ENCODE measurements around the gene PROB1. TPM values are rescaled to one million over a fixed set of nuclear protein-coding genes. Genes with fewer than 3 reads are reported as not detected.
"Not testable (repeated sequence)": the region's sequence is repeated elsewhere in the genome, so short reads cannot be mapped to it uniquely, and the experiment has no call there.

The PROB1 gene
- polyA plus RNA-seq, 3 donors from 2014 or later: 0.39 to 1.4 TPM; not detected in 1

DNA sequence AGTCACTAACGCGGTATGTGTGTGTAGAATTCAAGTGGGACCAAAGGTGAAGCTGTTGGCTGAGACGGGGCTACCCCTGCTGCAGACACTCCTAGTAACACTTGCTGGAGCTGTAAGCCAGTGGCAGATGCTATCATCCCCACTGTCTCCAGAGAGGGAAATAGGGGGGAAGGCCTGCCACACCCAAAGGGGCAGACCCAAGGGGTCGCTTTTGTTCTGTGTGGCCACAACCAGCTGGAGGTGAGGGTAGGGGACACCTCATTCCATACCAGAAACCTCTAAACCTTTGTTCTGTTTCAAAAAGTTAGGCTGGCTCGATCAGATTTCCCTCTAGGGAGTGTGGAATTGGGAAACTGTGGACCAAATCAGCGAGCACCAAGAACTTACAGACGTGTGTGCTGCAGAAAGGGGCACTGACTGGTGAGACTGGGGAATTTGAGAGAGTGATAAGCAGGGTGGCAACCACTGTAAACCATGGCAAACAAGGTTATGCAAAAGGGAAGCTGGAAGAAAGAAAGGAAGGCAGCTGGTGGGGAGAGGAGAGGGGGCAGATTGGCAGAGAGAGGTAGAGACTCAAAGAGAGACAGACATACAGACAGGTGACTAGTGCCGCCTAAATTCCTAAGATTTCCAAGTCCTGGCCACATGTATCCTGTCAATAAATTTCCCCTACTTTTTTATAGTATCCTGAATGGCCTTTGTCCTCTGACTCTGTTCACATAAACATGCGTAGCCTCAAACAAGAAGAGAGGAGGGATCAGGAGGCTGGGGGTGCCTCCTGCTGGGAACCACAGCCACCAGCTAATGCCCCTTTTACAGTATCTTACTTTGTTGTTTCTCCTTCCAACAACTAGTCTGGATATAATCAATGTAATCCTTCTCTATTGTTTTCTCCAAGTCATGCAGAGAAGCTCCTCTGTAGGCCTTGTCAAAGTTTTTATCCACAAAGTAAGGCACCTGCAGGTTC, 24.6 kb upstream of the PROB1 start:
- H3K27me3 Mint-ChIP-seq (ENCODE audit: low read depth in 3 of 3): no peaks in the 10 kb centered on the region
- peaks cover 4 to 7% of the 10 kb centered on the region in 2 donors for H3K4me1 Mint-ChIP-seq
- H3K4me3 Mint-ChIP-seq: no peak overlapping the region
- H3K27ac Mint-ChIP-seq: peak overlapping the region in 2 of 6 donors; percentile 22 to 58
- H3K9me3 Mint-ChIP-seq: no peaks in the 10 kb centered on the region
- H3K36me3 Mint-ChIP-seq: peaks cover 5 to 31% (median 27%) of the 10 kb centered on the region in 3 donors
- no peak for DNase-seq

- Mint-ChIP-seq H3K4me1 (peaks cover 4 to 7% of the 10 kb centered on the region in 2 donors), H3K36me3 (peaks cover 5 to 29% (median 21%) of the 10 kb centered on the region in 3 donors), H3K27me3 (ENCODE audit: low read depth in 3 of 3) (no peaks in the 10 kb centered on the region), H3K4me3 (no peak overlapping the region), H3K27ac (no peak overlapping the region), H3K9me3 (no peaks in the 10 kb centered on the region)
- DNase-seq: no peak
Measured at GRCh38 chr5:139418793-139419192, 23.9 kb upstream of the PROB1 start.

GRCh38 chr5:139417214-139417613, 22.3 kb upstream of the PROB1 start:
- Mint-ChIP-seq H3K36me3 (peaks cover 2 to 28% (median 19%) of the 10 kb centered on the region in 3 donors), H3K4me1 (peaks cover under 1 to 3% of the 10 kb centered on the region in 2 donors), H3K9me3 (no peaks in the 10 kb centered on the region), H3K27me3 (ENCODE audit: low read depth in 3 of 3) (no peaks in the 10 kb centered on the region), H3K4me3 (no peak overlapping the region), H3K27ac (no peak overlapping the region)
- no peak for DNase-seq

- DNase-seq: no peak
- Mint-ChIP-seq H3K4me3 (no peak overlapping the region), H3K4me1 (no peaks in the 10 kb centered on the region), H3K9me3 (no peaks in the 10 kb centered on the region), H3K27ac (no peak overlapping the region), H3K27me3 (ENCODE audit: low read depth in 3 of 3) (no peaks in the 10 kb centered on the region), H3K36me3 (peaks cover 0 to 26% (median 17%) of the 10 kb centered on the region in 3 donors)
Measured at GRCh38 chr5:139416651-139417050, 21.7 kb upstream of the PROB1 start.

DNA sequence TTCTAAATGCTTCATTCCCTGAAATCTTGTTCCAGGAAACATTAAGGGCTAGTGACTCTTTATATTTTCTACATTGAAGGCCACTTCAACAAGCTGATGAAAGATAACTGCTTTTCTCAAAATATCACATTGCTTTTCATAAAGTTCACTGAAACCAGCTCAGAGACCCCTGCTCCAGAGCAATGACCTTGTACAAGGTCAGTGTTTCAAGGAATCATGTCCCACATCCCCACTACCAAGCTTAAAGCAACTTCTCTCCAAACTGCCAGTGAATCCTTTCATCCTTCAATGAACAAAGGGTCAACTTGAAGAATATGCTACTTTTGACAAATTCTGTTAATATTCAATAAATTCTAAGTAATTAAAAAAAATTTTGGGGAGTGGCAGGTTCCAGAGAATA, 21.0 kb upstream of the PROB1 start:
- H3K36me3 Mint-ChIP-seq: peaks cover 0 to 26% (median 17%) of the 10 kb centered on the region in 3 donors
- H3K27ac Mint-ChIP-seq: no peak overlapping the region
- no peaks in the 10 kb centered on the region for H3K27me3 Mint-ChIP-seq (ENCODE audit: low read depth in 3 of 3)
- H3K4me3 Mint-ChIP-seq: no peak overlapping the region
- no peaks in the 10 kb centered on the region for H3K9me3 Mint-ChIP-seq
- DNase-seq: no peak
- H3K4me1 Mint-ChIP-seq: no peaks in the 10 kb centered on the region

DNA sequence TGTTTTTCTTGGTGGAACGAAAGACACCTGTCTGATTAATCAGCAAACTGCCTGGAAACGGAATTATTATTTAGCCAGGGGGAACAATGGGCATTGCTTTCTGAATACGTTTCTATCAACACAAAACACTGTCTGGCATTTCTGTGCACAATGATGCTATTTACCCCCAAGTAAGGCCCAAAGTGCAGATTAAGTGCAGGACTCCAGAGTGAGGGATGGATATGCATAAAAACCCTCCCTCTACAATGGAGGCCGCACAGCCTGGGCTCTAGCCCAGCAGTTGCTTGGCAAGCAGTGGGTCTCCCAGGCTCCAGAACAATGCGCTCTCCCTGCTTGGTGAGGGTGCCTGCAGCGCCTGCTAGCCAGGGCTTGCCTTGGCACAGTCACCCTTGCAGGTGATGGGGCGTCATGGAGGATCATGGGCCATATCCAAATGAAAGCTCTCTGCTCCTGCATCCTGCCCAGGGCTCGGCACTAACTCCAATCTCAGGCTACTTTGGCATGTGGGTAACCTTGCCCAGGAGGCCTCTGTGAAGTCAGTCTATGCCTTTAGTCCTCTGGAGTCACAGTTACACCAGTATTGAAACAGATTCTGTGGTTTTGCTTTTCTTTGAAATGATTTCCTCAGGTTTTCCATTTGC, 20.4 kb upstream of the PROB1 start:
- Mint-ChIP-seq H3K27me3 (ENCODE audit: low read depth in 3 of 3) (no peaks in the 10 kb centered on the region), H3K9me3 (no peaks in the 10 kb centered on the region), H3K4me3 (no peak overlapping the region), H3K27ac (no peak overlapping the region), H3K36me3 (peaks cover 0 to 26% (median 17%) of the 10 kb centered on the region in 3 donors), H3K4me1 (no peaks in the 10 kb centered on the region)
- DNase-seq: no peak

DNA sequence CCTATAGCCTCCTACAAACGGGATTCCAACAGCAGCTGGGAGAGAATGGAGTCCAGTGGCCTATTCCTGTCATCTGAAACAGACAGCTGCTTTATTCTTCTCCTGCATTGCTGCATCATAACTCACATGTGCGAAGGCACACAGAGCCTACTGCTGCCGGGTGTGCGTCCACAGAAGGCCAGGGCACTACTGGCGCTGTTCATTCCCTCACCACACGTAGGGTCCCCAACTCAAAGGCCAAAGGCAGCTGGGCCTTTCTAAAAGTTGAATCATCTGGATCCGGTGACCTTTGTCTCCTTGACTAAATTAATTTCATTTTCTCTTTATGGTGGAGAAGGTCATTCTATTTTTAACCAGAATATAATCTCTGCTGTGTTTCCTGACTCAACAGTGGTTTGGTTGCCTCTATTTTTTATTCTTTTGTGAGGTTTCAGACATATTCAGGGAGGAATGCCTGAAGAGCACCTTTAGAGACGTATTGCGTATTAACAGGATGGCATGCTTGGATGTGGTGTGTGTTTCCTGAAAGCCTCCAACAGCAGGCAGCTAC, 19.8 kb upstream of the PROB1 start:
- H3K27me3 Mint-ChIP-seq (ENCODE audit: low read depth in 3 of 3): no peaks in the 10 kb centered on the region
- peaks cover 0 to 23% (median 17%) of the 10 kb centered on the region in 3 donors for H3K36me3 Mint-ChIP-seq
- no peaks in the 10 kb centered on the region for H3K9me3 Mint-ChIP-seq
- no peaks in the 10 kb centered on the region for H3K4me1 Mint-ChIP-seq
- no peak for DNase-seq
- H3K27ac Mint-ChIP-seq: no peak overlapping the region
- H3K4me3 Mint-ChIP-seq: no peak overlapping the region

DNA sequence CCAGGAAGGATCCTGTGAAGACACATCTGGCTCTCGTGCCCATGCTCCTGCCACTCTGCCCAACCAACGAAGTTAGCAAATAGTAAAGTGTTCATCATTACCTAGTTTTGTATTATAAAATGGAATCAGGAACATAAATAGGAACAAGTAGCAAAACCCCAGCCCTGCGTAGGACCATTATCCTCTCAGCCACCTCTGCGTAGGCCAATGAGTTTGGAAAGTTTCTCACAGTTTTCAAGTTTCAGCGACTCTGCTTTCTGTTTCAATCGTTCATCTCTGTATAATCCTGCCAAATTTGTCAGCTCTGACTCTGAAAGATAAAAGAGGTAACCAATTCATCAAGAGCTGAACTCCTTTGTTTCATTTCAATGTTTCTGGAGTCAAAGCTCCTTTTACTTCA, 19.1 kb upstream of the PROB1 start:
- Mint-ChIP-seq H3K9me3 (no peaks in the 10 kb centered on the region), H3K27me3 (ENCODE audit: low read depth in 3 of 3) (no peaks in the 10 kb centered on the region), H3K4me1 (no peaks in the 10 kb centered on the region), H3K4me3 (no peak overlapping the region), H3K27ac (no peak overlapping the region), H3K36me3 (peaks cover 0 to 19% (median 16%) of the 10 kb centered on the region in 3 donors)
- no peak for DNase-seq

- Mint-ChIP-seq H3K9me3 (no peaks in the 10 kb centered on the region), H3K27me3 (ENCODE audit: low read depth in 3 of 3) (no peaks in the 10 kb centered on the region), H3K4me3 (no peak overlapping the region), H3K36me3 (peaks cover 0 to 13% (median 9%) of the 10 kb centered on the region in 3 donors), H3K27ac (no peak overlapping the region), H3K4me1 (no peaks in the 10 kb centered on the region)
- no peak for DNase-seq
Measured at GRCh38 chr5:139413153-139413552, 18.2 kb upstream of the PROB1 start.

GRCh38 chr5:139410993-139411828, 16.3 kb upstream of the PROB1 start:
- Mint-ChIP-seq H3K27me3 (ENCODE audit: low read depth in 3 of 3) (peaks cover 0 to 1% (median 0%) of the 10 kb centered on the region in 3 donors), H3K27ac (no peak overlapping the region), H3K4me1 (no peaks in the 10 kb centered on the region), H3K9me3 (no peaks in the 10 kb centered on the region), H3K36me3 (peaks cover 0 to 14% (median 10%) of the 10 kb centered on the region in 3 donors), H3K4me3 (no peak overlapping the region)
- DNase-seq: no peak

DNA sequence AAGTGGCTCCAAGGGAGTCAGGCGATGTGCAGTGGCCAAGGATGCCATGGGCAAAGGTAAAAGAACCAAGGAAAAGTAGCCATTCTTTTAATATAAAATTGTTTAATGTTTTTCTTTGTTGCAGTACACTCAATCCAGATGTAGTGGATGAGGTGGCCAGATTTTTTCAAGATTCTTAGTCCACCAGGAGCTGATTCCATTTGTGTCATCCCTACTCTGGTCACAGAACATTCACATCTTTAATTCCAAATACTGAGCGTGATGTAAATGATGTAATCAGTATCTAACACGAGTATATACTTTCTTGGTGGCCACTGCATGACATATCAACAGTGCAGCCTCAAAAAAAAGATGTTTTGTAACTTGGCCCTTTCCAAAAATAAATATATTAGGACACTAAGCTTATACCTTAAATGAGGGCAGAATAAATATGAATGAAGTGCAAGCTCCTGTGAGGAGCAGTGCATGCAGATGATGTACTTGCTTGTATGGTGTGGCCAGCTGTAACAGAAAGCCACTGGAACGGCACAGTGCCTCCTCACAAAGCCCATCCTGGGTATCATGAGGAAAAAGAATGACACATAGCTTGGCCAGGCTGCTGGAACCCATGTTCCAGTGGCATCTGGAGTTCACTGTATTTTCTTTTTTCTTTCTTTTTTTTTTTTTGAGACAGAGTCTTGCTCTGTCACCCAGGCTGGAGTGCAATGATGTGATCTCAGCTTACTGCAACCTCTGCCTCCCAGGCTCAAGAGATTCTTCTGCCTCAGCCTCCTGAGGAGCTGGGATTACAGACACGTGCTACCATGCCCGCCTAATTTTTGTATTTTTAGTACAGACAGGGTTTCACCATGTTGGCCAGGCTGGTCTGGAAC, 15.5 kb upstream of the PROB1 start:
- H3K4me3 Mint-ChIP-seq: no peak overlapping the region
- H3K27ac Mint-ChIP-seq: no peak overlapping the region
- DNase-seq: no peak

GRCh38 chr5:139409116-139409515, 14.2 kb upstream of the PROB1 start:
- H3K9me3 Mint-ChIP-seq; H3K27me3 Mint-ChIP-seq (ENCODE audit: low read depth in 3 of 3); DNase-seq; H3K4me1 Mint-ChIP-seq; H3K27ac Mint-ChIP-seq; H3K4me3 Mint-ChIP-seq: not testable (repeated sequence)
- H3K36me3 Mint-ChIP-seq: peaks cover 0 to 14% (median 8%) of the 10 kb centered on the region in 3 donors

More for the DNA sequence above, 15.5 kb upstream of the PROB1 start:
- H3K4me1 Mint-ChIP-seq: no peaks in the 10 kb centered on the region
- peaks cover 0 to 1% (median 0%) of the 10 kb centered on the region in 3 donors for H3K27me3 Mint-ChIP-seq (ENCODE audit: low read depth in 3 of 3)
- H3K36me3 Mint-ChIP-seq: peaks cover 0 to 14% (median 9%) of the 10 kb centered on the region in 3 donors
- H3K9me3 Mint-ChIP-seq: no peaks in the 10 kb centered on the region
